A673 (cell line): Measurements from ENCODE around the gene BNC2. TPM values are rescaled to one million over a fixed set of nuclear protein-coding genes. Genes with fewer than 3 reads are reported as not detected.

Source experiments
- BruUV-seq: library from RNA; stranded (reverse); fragments of 400-500 nt; replicated peaks from 2 replicates; lab custom pipeline; 2021; lab: Mats Ljungman, UMichigan
- CTCF ChIA-PET: fragments of 300-600 bp; sonication (Branson Sonifier 250); formaldehyde crosslinking; loops from one replicate; lab custom pipeline; 2022; ENCODE audit warnings: antibody characterized with exemption; lab: Charles Lee
- POLR2A ChIA-PET: fragments of 300-600 bp; sonication (Branson Sonifier 250); formaldehyde crosslinking; loops from one replicate; lab custom pipeline; 2022; ENCODE audit warnings: antibody characterized with exemption; ENCODE audit not compliant: low non-redundant PET; lab: Charles Lee
- DNase-seq: peaks from one replicate; pipeline ENCODE4 v3.0.0-alpha.2; 2015; ENCODE audit warnings: low spot score
- H3K27ac ChIP-seq: fragments of 200-600 bp; sonication (generic); 2 replicates; pipeline ENCODE4 v1.5.1; 2016; ENCODE audit warnings: mixed run types, low read depth, mild to moderate bottlenecking, mixed read lengths, antibody characterized with exemption, low read length; ENCODE audit not compliant: poor library complexity, severe bottlenecking
- H3K27me3 ChIP-seq: fragments of 200-600 bp; sonication (generic); replicated peaks from 2 replicates; pipeline ENCODE4 v1.6.1; 2017; ENCODE audit warnings: mixed run types, low read depth, mild to moderate bottlenecking, mixed read lengths, antibody characterized with exemption, low read length; ENCODE audit not compliant: insufficient read depth, poor library complexity
- H3K36me3 ChIP-seq: fragments of 200-600 bp; sonication (generic); 2 replicates; pipeline ENCODE4 v1.6.1; 2016; ENCODE audit warnings: mixed run types, mild to moderate bottlenecking, mixed read lengths, antibody characterized with exemption, low read length; ENCODE audit not compliant: insufficient read depth, poor library complexity, severe bottlenecking
- H3K4me1 ChIP-seq: fragments of 200-600 bp; sonication (generic); 2 replicates; pipeline ENCODE4 v1.6.1; 2017; ENCODE audit warnings: mixed run types, mild to moderate bottlenecking, mixed read lengths, antibody characterized with exemption, low read length; ENCODE audit not compliant: insufficient read depth, poor library complexity, severe bottlenecking
- H3K4me3 ChIP-seq: fragments of 200-600 bp; sonication (generic); 2 replicates; pipeline ENCODE4 v1.5.1; 2016; ENCODE audit warnings: low read depth, mixed run types, mild to moderate bottlenecking, mixed read lengths, low read length; ENCODE audit not compliant: poor library complexity, severe bottlenecking
- H3K9me3 ChIP-seq: fragments of 200-600 bp; sonication (generic); 2 replicates; pipeline ENCODE4 v1.6.1; 2016; ENCODE audit warnings: mixed run types, low read depth, mild to moderate bottlenecking, mixed read lengths, antibody characterized with exemption, low read length; ENCODE audit not compliant: poor library complexity, severe bottlenecking
- EZH2 ChIP-seq: fragments of 200-600 bp; sonication (generic); IDR thresholded peaks from 2 replicates; pipeline ENCODE4 v1.6.1; 2017; ENCODE audit warnings: borderline replicate concordance, low read depth, mild to moderate bottlenecking, mixed read lengths, antibody characterized with exemption, low read length; ENCODE audit not compliant: poor library complexity, severe bottlenecking
- intact Hi-C: fragments of 100-400 bp; cut with micrococcal nuclease; formaldehyde crosslinking; loops from one replicate; pipeline ENCODE4 v1.10.0; 2022; ENCODE audit not compliant: unreplicated experiment
- total RNA-seq: library from RNA; stranded (reverse); gene quantifications from 2 replicates; pipeline ENCODE4 v1.2.3, GENCODE V29; 2021
- TF ChIP-seq, protein P1 (sequence below): fragments of 300-800, 200-600 bp; sonication (generic); conservative IDR thresholded peaks from 2 replicates; pipeline ENCODE4 v1.5.1; 2017; ENCODE audit warnings: low read depth, mild to moderate bottlenecking, antibody characterized with exemption, low read length, moderate library complexity, mixed read lengths

Gene BNC2
- total RNA-seq, 1 experiment from 2014 or later: 0.45 TPM

DNA sequence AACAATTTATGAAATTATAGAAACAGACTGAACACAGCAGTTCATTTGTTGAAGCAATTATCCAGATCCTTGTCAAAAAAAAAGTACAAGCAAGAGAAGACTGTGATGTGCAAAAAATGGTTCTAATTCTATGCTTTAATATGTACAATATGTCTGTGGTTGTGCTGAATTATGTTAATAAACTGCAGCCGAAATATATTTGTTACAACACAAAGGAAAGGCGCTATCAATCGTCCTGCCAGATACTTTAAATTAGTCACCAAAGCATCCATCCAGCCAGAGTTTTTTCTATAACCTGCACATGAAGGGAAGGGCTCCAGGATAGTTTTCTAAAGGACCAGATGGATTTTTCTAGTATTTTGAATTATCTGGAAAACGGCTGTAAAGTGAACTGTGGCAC is 259.5 kb downstream of the BNC2 start:
- TF ChIP-seq, protein P1, sequence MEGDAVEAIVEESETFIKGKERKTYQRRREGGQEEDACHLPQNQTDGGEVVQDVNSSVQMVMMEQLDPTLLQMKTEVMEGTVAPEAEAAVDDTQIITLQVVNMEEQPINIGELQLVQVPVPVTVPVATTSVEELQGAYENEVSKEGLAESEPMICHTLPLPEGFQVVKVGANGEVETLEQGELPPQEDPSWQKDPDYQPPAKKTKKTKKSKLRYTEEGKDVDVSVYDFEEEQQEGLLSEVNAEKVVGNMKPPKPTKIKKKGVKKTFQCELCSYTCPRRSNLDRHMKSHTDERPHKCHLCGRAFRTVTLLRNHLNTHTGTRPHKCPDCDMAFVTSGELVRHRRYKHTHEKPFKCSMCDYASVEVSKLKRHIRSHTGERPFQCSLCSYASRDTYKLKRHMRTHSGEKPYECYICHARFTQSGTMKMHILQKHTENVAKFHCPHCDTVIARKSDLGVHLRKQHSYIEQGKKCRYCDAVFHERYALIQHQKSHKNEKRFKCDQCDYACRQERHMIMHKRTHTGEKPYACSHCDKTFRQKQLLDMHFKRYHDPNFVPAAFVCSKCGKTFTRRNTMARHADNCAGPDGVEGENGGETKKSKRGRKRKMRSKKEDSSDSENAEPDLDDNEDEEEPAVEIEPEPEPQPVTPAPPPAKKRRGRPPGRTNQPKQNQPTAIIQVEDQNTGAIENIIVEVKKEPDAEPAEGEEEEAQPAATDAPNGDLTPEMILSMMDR: no peak
- TF ChIP-seq EZH2: no peak
- Histone ChIP-seq H3K9me3 (no peaks in the 10 kb centered on the region), H3K36me3 (no peaks in the 10 kb centered on the region), H3K27ac (no peak overlapping the region), H3K4me1 (no peaks in the 10 kb centered on the region), H3K4me3 (no peak overlapping the region), H3K27me3 (no peaks in the 10 kb centered on the region)
- POLR2A ChIA-PET: no interaction called here
- no TSS peak for BruUV-seq
- DNase-seq: no peak
- intact Hi-C loops: loop anchor here (10.0 kb wide), 1 partner anchor 726 kb away; no protein-coding TSS in a partner anchor
- CTCF ChIA-PET: no interaction called here

DNA sequence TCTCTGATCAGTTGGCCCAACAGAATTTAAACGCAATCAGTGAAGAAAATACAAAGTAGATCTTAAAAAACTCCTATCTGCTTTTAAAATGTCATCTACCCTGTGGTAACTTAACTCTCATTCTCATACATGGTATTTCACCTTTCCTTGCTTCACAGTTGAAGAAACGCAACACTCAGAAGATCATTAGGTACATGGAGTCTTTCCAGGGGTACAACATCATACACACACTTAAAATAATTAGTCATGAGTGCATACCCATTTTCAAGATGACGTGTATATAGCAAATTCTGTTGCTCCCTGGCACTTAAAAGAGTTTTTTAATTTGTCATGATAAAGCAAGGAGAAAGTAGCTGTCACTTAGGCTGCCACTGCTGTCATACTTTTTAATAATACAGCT is 259.9 kb downstream of the BNC2 start:
- intact Hi-C loops: loop anchor here (10.0 kb wide), 1 partner anchor 726 kb away; no protein-coding TSS in a partner anchor
- no peak for DNase-seq
- H3K36me3 ChIP-seq: no peaks in the 10 kb centered on the region
- no peaks in the 10 kb centered on the region for H3K9me3 ChIP-seq
- H3K27ac ChIP-seq: no peak overlapping the region
- ChIA-PET CTCF (no interaction called here), POLR2A (no interaction called here)
- H3K4me3 ChIP-seq: no peak overlapping the region
- no peaks in the 10 kb centered on the region for H3K4me1 ChIP-seq
- no peaks in the 10 kb centered on the region for H3K27me3 ChIP-seq
- BruUV-seq: no TSS peak
- TF ChIP-seq EZH2: no peak
- TF ChIP-seq, protein P1: no peak

DNA sequence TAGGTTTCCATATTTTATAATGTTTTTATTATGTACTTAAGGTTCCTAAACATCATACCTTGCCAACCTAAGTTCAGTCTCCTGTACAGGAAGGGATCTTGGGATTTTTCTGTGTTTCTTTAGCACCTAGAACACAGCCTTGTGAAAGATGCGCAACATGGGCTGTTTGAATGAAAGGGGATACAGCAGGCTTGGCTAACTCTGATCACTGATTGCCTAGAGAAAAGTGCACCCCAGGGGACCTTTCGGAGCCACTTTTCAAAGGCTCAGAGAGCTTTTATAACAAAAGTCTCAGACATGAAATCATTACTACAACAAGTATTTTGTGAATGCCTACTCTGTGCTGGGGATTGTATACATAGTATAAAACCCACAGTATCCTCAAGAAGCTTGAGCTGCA is 261.6 kb downstream of the BNC2 start:
- TF ChIP-seq, protein P1: no peak
- TF ChIP-seq EZH2: no peak
- BruUV-seq: no TSS peak
- Histone ChIP-seq H3K27ac (no peak overlapping the region), H3K36me3 (no peaks in the 10 kb centered on the region), H3K9me3 (no peaks in the 10 kb centered on the region), H3K27me3 (no peaks in the 10 kb centered on the region), H3K4me3 (no peak overlapping the region), H3K4me1 (no peaks in the 10 kb centered on the region)
- intact Hi-C loops: no loop called here
- ChIA-PET POLR2A (no interaction called here), CTCF (no interaction called here)
- no peak for DNase-seq
